DMS79 treated with DMSO at 0.1 percent for 48 hours (cell line): ENCODE measurements around the gene DCAF7.

Source experiments
- DNase-seq: peaks from one replicate; lab custom pipeline; 2025; lab: John Stamatoyannopoulos, UW

DCAF7 gene

GRCh38 chr17:63629627-63630026 is 79.3 kb downstream of the DCAF7 start:
- no peak for DNase-seq

DNA sequence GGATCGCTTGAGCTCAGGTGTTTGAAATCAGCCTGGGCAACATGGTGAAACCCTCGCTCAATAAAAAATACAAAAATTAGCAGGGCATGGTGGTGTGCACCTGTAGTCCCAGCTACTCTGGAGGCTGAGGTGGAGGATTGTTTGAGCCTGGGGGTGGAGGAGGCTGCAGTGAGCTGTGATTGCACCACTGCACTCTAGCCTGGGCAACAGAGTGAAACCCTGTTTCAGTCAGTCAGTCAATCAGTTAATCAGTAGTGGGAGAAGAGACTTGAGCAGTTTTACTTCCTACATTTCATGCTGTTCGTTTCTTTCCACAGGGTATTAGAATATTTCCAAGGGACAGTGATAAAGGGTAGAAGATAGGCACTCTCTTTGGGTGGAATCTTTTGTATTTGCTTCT is 80.8 kb downstream of the DCAF7 start:
- DNase-seq: no peak

- DNase-seq: no peak
Measured at GRCh38 chr17:63631626-63632025, 81.3 kb downstream of the DCAF7 start.

DNA sequence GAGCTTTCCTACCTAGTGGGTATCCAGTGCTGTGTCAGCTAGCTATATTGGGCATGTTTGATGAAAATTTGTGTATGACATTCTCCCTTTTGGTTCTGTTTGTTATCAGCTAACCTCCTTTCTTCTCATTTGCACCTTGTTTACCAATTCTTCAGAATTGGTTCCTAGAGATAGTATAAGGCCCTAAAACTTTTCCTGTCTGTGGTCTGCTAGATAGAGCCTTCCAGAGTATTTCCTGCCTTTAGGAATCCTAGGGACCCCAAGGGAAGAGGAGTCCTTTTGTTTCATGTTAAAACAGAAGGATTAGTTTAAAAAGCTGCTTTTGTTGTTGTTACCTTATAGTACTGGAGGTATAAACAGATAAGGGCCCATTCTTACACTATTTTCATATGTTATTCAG is 83.5 kb downstream of the DCAF7 start:
- no peak for DNase-seq

- no peak for DNase-seq
Measured at GRCh38 chr17:63634163-63634562, 83.9 kb downstream of the DCAF7 start.

- no peak for DNase-seq
Measured at GRCh38 chr17:63634816-63635215, 84.5 kb downstream of the DCAF7 start.

DNA sequence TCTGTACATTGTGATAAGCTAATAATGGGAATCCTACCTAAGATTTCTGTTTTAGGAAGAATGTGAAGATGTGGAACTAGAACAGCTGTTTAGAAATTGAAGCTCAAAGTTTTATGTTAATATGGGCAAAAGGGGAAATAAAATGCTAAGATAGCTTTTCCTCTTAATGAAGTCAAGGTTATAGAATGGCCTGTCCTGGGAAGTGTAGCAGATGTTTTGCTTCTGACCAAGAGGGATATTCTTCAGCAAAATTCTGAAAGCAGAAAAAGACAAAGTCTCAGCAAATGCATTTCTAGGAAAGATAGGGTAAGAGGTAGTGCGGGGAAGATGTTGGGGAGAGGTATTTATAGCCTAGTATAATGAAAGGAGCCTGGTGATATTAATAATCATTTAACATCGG is 85.0 kb downstream of the DCAF7 start:
- DNase-seq: no peak

- DNase-seq: no peak
Measured at GRCh38 chr17:63635787-63636186, 85.5 kb downstream of the DCAF7 start.

GRCh38 chr17:63639125-63639524 is 88.8 kb downstream of the DCAF7 start:
- DNase-seq: no peak

DNA sequence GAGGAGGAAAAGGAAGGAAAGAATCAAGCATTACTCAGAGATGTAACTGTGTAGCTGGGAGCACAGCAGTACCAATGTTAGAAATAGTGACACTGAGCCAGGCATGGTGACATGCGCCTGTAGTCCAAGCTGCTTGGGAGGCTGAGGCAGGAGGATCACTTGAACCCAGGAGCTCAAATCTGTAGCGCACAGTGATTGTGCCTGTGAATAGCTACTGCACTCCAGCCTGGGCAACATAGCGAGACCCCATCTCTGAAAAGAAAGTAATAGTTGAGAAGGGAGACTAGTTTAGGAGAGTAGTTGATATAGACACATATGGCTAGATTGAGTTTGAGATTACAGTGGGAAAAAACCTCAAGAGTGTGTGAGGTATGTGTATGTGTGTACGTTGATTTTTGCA is 89.8 kb downstream of the DCAF7 start:
- no peak for DNase-seq

DNA sequence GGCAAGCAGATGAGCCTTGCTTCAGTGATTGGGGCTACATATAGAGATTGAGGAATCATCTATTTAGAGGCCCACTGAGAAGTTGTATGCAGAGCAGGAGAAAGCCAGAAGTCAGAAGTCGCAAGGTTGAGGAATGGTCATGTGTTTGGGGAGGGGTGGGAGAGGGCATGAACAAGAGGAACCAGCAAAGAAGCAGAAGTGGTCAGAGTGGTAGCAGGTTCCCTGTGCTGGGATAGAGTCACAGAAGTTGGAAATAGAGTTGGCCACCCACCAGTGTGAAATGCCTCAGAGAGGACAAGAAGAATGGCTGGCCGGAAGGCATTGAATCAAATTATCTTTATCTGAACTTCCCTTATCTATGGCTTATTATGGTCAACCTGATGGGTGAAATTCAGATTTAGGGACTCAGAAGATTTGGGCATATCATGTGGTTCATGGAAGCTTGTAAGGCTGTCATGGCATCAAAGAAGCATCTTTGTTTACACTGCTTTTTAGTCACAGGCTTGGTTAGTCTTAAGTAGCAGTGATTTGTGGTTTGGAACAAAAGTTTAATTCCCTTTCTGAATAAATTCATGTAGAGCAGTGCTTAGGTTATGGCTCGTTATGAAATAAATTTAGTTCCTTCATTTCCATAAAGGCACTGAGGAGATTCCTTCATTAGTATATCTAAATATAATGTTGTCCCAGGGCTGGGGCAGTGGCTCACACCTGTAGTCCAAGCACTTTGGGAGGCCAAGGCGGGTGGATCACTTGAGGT is 91.6 kb downstream of the DCAF7 start:
- DNase-seq: no peak
